Kidney epithelial cell (primary cell): Measurements from ENCODE around the gene ZNF653. TPM values are rescaled to one million over a fixed set of nuclear protein-coding genes. Genes with fewer than 3 reads are reported as not detected.
A peak's percentile ranks its signal among the peaks of the same experiment; 100 is the strongest.
"Not testable (repeated sequence)": the region's sequence is repeated elsewhere in the genome, so short reads cannot be mapped to it uniquely, and the experiment has no call there.

ENCODE experiments used
- DNase-seq: peaks from one replicate; pipeline ENCODE4 v3.0.0-alpha.2; 2010; ENCODE audit warnings: low read depth
- H3K27me3 ChIP-seq: 2 replicates; pipeline ENCODE4 v1.6.0; 2011; ENCODE audit warnings: low read length; ENCODE audit not compliant: control insufficient read depth, insufficient read depth
- H3K36me3 ChIP-seq: 2 replicates; pipeline ENCODE4 v1.5.1; 2011; ENCODE audit warnings: low read length; ENCODE audit not compliant: control insufficient read depth, insufficient read depth
- H3K4me3 ChIP-seq: 2 replicates; pipeline ENCODE4 v1.5.1; 2011; ENCODE audit warnings: low read depth, mild to moderate bottlenecking, control low read depth, low read length
- CTCF ChIP-seq: IDR thresholded peaks from 2 replicates; pipeline ENCODE4 v1.5.1; 2011; ENCODE audit warnings: mild to moderate bottlenecking, moderate library complexity, low read length, control low read depth, inconsistent platforms; ENCODE audit not compliant: insufficient read depth, poor library complexity, severe bottlenecking
- total RNA-seq: library from RNA; depleted of rRNA; stranded (reverse); fragments of >200 nt; gene quantifications from 2 replicates; pipeline ENCODE4 v1.2.3, GENCODE V29; 2015

The ZNF653 gene
- total RNA-seq, 1 donor from 2014 or later = 6.6 TPM

GRCh38 chr19:11464333-11465265 lies 41.0 kb downstream of the ZNF653 start:
- no peaks in the 10 kb centered on the region for H3K27me3 ChIP-seq
- no peak for DNase-seq
- no peak for TF ChIP-seq CTCF

GRCh38 chr19:11463391-11463790 lies 42.2 kb downstream of the ZNF653 start:
- Histone ChIP-seq H3K27me3 (no peaks in the 10 kb centered on the region), H3K4me3 (no peak overlapping the region), H3K36me3 (no peaks in the 10 kb centered on the region)
- no peak for TF ChIP-seq CTCF
- no peak for DNase-seq

More at GRCh38 chr19:11464333-11465265, 41.0 kb downstream of the ZNF653 start:
- Histone ChIP-seq H3K4me3 (no peak overlapping the region), H3K36me3 (no peaks in the 10 kb centered on the region)

- no peak for DNase-seq
- H3K36me3 ChIP-seq = no peaks in the 10 kb centered on the region
- no peaks in the 10 kb centered on the region for H3K27me3 ChIP-seq
- H3K4me3 ChIP-seq = no peak overlapping the region
- no peak for TF ChIP-seq CTCF
Measured at GRCh38 chr19:11461453-11461852, 44.2 kb downstream of the ZNF653 start.

GRCh38 chr19:11460207-11460606 lies 45.4 kb downstream of the ZNF653 start:
- DNase-seq = no peak
- H3K27me3 ChIP-seq = no peaks in the 10 kb centered on the region
- no peaks in the 10 kb centered on the region for H3K36me3 ChIP-seq
- TF ChIP-seq CTCF = peak; percentile 46
- no peak overlapping the region for H3K4me3 ChIP-seq

GRCh38 chr19:11458912-11459311 lies 46.7 kb downstream of the ZNF653 start:
- H3K36me3 ChIP-seq, H3K4me3 ChIP-seq, DNase-seq, H3K27me3 ChIP-seq: not testable (repeated sequence)

GRCh38 chr19:11458236-11458900 lies 47.3 kb downstream of the ZNF653 start:
- TF ChIP-seq CTCF = no peak

More at GRCh38 chr19:11458236-11458900, 47.3 kb downstream of the ZNF653 start:
- Histone ChIP-seq H3K4me3 (no peak overlapping the region), H3K36me3 (no peaks in the 10 kb centered on the region), H3K27me3 (no peaks in the 10 kb centered on the region)
- no peak for DNase-seq
